ENCODE data around the gene GPR52. TPM values are rescaled to one million over a fixed set of nuclear protein-coding genes. Genes with fewer than 3 reads are reported as not detected.

The GPR52 gene
- total and polyA plus RNA-seq, 2 of the 4 experiments (the other 2 are of a cell fraction): 0.90 TPM; not detected in 1

GRCh38 chr1:174399211-174399610 is 48.6 kb upstream of the GPR52 start:
- H3K9me3 ChIP-seq (ENCODE audit: control insufficient read depth, insufficient read depth, low read length): no peaks in the 10 kb centered on the region
- H2AFZ ChIP-seq (replicated peaks; ENCODE audit: low read length, poor library complexity): no peak overlapping the region
- H3K27ac ChIP-seq (ENCODE audit: insufficient read depth, low read length): no peak overlapping the region
- POLR2A ChIA-PET (ENCODE audit: unreplicated experiment): no interaction called here
- no peak overlapping the region for H2AK9ac ChIP-seq (replicated peaks; ENCODE audit: low read depth, low read length, poor library complexity)
- no peak overlapping the region for H2BK15ac ChIP-seq (ENCODE audit: low read depth, low read length)
- no peak overlapping the region for H4K5ac ChIP-seq (ENCODE audit: low read depth, low read length)
- H2AK5ac ChIP-seq (ENCODE audit: low read depth, low read length): no peak overlapping the region; the same call in none of the 2 replicates
- peak overlapping the region; percentile 23; the same call in 1 of the 2 replicates for H3K18ac ChIP-seq (ENCODE audit: low read depth, low read length)
- 0 out of 2 replicates have a peak overlapping the region, but pooled peaks have one; percentile 14 for H3K4ac ChIP-seq (ENCODE audit: low read depth, low read length)
- no peak overlapping the region for H2BK5ac ChIP-seq (ENCODE audit: low read depth, low read length, poor library complexity, severe bottlenecking)
- dilution Hi-C loops (cut with HindIII; ENCODE audit: low sequenced_read_pairs, unreplicated experiment) (no loop called here), in situ Hi-C loops (cut with MboI; ENCODE audit: low sequenced_read_pairs) (no loop called here), intact Hi-C loops (cut with micrococcal nuclease) (no loop called here)
- peak overlapping the region; percentile 45; the same call in 1 of the 2 replicates for H2BK20ac ChIP-seq (ENCODE audit: low read depth, low read length)
- H4K8ac ChIP-seq (ENCODE audit: low read depth in 2 of 2, low read length in 2 of 2): no peak overlapping the region
- no TSS peak for BruUV-seq (replicated peaks)
- no peaks in the 10 kb centered on the region for H4K20me1 ChIP-seq (ENCODE audit: insufficient read depth, low read length)
- TF ChIP-seq BHLHE40 (IDR thresholded peaks at IDR 0.05; ENCODE audit: low read depth, low read length) (no peak), CTCF (conservative IDR thresholded peaks at IDR 0.05; ENCODE audit: low read depth, low read length) (no peak), MAZ (IDR thresholded peaks at IDR 0.05; ENCODE audit: borderline replicate concordance, low read depth, low read length) (no peak), USF2 (IDR thresholded peaks at IDR 0.05; ENCODE audit: low read depth, low read length) (no peak), SMC3 (IDR thresholded peaks at IDR 0.05; ENCODE audit: low read depth, low read length) (no peak), ELK1 (IDR thresholded peaks at IDR 0.05; ENCODE audit: borderline replicate concordance, low read depth, low read length) (no peak), MXI1 (IDR thresholded peaks at IDR 0.05; ENCODE audit: borderline replicate concordance, low read depth, low read length) (no peak), RAD21 (IDR thresholded peaks at IDR 0.05; ENCODE audit: low read length) (no peak), POLR2A (IDR thresholded peaks at IDR 0.05; ENCODE audit: low read depth, low read length) (no peak), CEBPB (IDR thresholded peaks at IDR 0.05; ENCODE audit: low read depth, low read length) (no peak), RCOR1 (IDR thresholded peaks at IDR 0.05; ENCODE audit: insufficient replicate concordance, low read length) (no peak)
- no peaks in the 10 kb centered on the region for H3K27me3 ChIP-seq (ENCODE audit: control insufficient read depth, insufficient read depth, low read length)
- peaks cover 8% of the 10 kb centered on the region for H3K4me1 ChIP-seq (ENCODE audit: control insufficient read depth, insufficient read depth, low read length)
- H3K4me2 ChIP-seq (ENCODE audit: low read depth, low read length): peak overlapping the region; percentile 22; the same call in 1 of the 2 replicates
- DNase-seq: no peak
- no peaks in the 10 kb centered on the region for H3K79me1 ChIP-seq (ENCODE audit: low read depth in 1 of 2, low read length in 2 of 2)
- no peak overlapping the region for H3K14ac ChIP-seq (replicated peaks; ENCODE audit: low read depth, low read length)
- H3K9me1 ChIP-seq (ENCODE audit: insufficient read depth, low read length): no peaks in the 10 kb centered on the region
- H2BK120ac ChIP-seq (ENCODE audit: low read depth, low read length): 0 out of 2 replicates have a peak overlapping the region, but pooled peaks have one; percentile 9
- H3K56ac ChIP-seq (ENCODE audit: extremely low read depth, insufficient read depth, low read length): no peak overlapping the region
- H3K36me3 ChIP-seq (ENCODE audit: control insufficient read depth, insufficient read depth, low read length): no peaks in the 10 kb centered on the region
- H3K9ac ChIP-seq (ENCODE audit: low read depth, low read length): no peak overlapping the region
- no CpG with 5 or more reads among the region's 1 CpG for WGBS, 2 experiments (ENCODE audit: extremely low coverage in 2 of 2, insufficient read length in 1 of 2)
- CTCF ChIA-PET: interaction anchor here (0.6 kb wide), 1 partner anchor 132 kb away, joined by 4 read pairs; no protein-coding TSS in a partner anchor
- H4K91ac ChIP-seq (ENCODE audit: insufficient read depth, low read depth, low read length): peak overlapping the region; percentile 38
- no peak overlapping the region for H3K4me3 ChIP-seq (ENCODE audit: insufficient read depth, low read depth, low read length)
- no peak overlapping the region for H3K23ac ChIP-seq (ENCODE audit: low read depth, low read length)
- no peak for ATAC-seq (ENCODE audit: low read depth)

Data from IMR-90 (cell line).